ENCODE results near the gene WDR44. TPM values are rescaled to one million over a fixed set of nuclear protein-coding genes. Genes with fewer than 3 reads are reported as not detected.

Gene WDR44
- total RNA-seq, 1 donor from 2014 or later, result 16.7 TPM

DNA sequence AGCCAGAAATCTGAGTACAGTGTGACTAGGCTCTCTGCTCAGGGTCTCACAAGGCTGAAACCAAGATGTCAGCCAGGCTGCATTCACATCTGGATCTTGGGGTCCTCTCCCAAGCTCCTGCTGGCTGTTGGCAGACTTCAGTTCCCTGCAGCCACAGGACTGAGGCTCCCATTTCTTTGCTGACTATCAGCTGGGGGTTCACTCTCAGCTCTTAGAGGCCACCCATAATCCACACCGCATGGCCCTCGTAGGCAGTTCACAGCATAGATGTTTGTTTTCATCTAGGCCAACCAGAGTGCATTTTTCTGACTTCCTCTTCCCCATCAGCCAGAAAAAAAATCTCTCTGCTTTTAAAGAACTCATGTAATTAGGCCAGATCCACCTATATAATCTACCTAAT is 8.2 kb upstream of the WDR44 start:
- Histone ChIP-seq H3K4me1 (no peaks in the 10 kb centered on the region), H3K36me3 (no peaks in the 10 kb centered on the region), H3K27ac (no peak overlapping the region), H3K27me3 (ENCODE audit: low read depth) (no peaks in the 10 kb centered on the region), H3K9me3 (no peaks in the 10 kb centered on the region), H3K4me3 (no peak overlapping the region)
- DNase-seq (no peak), ATAC-seq (no peak)
- intact Hi-C loops (cut with DNase I), result no loop called here
- TF ChIP-seq, protein P1, sequence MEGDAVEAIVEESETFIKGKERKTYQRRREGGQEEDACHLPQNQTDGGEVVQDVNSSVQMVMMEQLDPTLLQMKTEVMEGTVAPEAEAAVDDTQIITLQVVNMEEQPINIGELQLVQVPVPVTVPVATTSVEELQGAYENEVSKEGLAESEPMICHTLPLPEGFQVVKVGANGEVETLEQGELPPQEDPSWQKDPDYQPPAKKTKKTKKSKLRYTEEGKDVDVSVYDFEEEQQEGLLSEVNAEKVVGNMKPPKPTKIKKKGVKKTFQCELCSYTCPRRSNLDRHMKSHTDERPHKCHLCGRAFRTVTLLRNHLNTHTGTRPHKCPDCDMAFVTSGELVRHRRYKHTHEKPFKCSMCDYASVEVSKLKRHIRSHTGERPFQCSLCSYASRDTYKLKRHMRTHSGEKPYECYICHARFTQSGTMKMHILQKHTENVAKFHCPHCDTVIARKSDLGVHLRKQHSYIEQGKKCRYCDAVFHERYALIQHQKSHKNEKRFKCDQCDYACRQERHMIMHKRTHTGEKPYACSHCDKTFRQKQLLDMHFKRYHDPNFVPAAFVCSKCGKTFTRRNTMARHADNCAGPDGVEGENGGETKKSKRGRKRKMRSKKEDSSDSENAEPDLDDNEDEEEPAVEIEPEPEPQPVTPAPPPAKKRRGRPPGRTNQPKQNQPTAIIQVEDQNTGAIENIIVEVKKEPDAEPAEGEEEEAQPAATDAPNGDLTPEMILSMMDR (IDR thresholded peaks at IDR 0.05), result no peak

GRCh38 chrX:118338930-118339329 is 7.0 kb upstream of the WDR44 start:
- no peak for ATAC-seq
- intact Hi-C loops (cut with DNase I), result no loop called here

DNA sequence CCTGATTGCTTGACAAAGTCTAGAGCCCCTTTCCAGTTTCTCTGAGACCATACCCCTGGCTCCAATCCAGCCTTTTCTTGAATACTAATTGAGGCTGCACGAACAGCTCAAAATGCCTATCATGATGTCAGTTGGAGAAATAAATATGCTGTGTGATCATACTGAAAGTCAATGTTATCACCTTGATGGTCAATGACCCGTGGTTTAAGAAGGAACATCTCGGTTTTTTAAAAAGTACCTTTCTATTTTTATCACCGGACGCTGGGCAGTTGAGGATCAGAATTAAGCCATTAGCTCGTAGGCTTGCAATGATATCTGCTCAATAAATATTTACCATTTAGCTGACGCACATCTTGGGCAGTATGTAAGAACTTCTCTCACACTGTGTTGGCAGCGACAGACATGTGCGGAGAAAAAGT is 852 bp upstream of the WDR44 start:
- ATAC-seq, result peak in 1 of 2 donors; percentile 41
- no peaks in the 10 kb centered on the region for H3K27me3 ChIP-seq (ENCODE audit: low read depth)
- DNase-seq, result no peak

More at GRCh38 chrX:118338930-118339329, 7.0 kb upstream of the WDR44 start:
- H3K4me1 ChIP-seq, result no peaks in the 10 kb centered on the region
- H3K4me3 ChIP-seq, result no peak overlapping the region
- H3K27me3 ChIP-seq (ENCODE audit: low read depth), result no peaks in the 10 kb centered on the region
- TF ChIP-seq, protein P1 (IDR thresholded peaks at IDR 0.05), result no peak
- H3K9me3 ChIP-seq, result no peaks in the 10 kb centered on the region
- H3K27ac ChIP-seq, result no peak overlapping the region
- H3K36me3 ChIP-seq, result no peaks in the 10 kb centered on the region
- DNase-seq, result no peak

GRCh38 chrX:118346258-118347094 is 570 bp downstream of the WDR44 start:
- peak; percentile 57 to 61 for ATAC-seq
- peak; percentile 65 for DNase-seq
- TF ChIP-seq, protein P1 (IDR thresholded peaks at IDR 0.05), result peak; percentile 8
- Histone ChIP-seq H3K4me3 (peak overlapping the region; percentile 71), H3K9me3 (no peaks in the 10 kb centered on the region), H3K4me1 (peaks cover 29% of the 10 kb centered on the region), H3K27ac (peak overlapping the region; percentile 90), H3K36me3 (no peaks in the 10 kb centered on the region), H3K27me3 (ENCODE audit: low read depth) (no peaks in the 10 kb centered on the region)
- intact Hi-C loops (cut with DNase I), result no loop called here

More for the DNA sequence above, 852 bp upstream of the WDR44 start:
- peak overlapping the region; percentile 90 for H3K27ac ChIP-seq
- H3K9me3 ChIP-seq, result no peaks in the 10 kb centered on the region
- TF ChIP-seq, protein P1 (IDR thresholded peaks at IDR 0.05), result no peak
- H3K36me3 ChIP-seq, result no peaks in the 10 kb centered on the region
- intact Hi-C loops (cut with DNase I), result no loop called here
- H3K4me3 ChIP-seq, result peak overlapping the region; percentile 71
- H3K4me1 ChIP-seq, result peaks cover 17% of the 10 kb centered on the region

- H3K4me1 ChIP-seq, result peaks cover 29% of the 10 kb centered on the region
- no peaks in the 10 kb centered on the region for H3K27me3 ChIP-seq (ENCODE audit: low read depth)
- intact Hi-C loops (cut with DNase I), result no loop called here
- TF ChIP-seq, protein P1 (IDR thresholded peaks at IDR 0.05), result no peak
- no peaks in the 10 kb centered on the region for H3K36me3 ChIP-seq
- H3K9me3 ChIP-seq, result no peaks in the 10 kb centered on the region
- H3K4me3 ChIP-seq, result peak overlapping the region; percentile 71
- DNase-seq (no peak), ATAC-seq (peak in 1 of 2 donors; percentile 23)
- H3K27ac ChIP-seq, result peak overlapping the region; percentile 90
Observed at GRCh38 chrX:118347131-118347530, 1.2 kb downstream of the WDR44 start.

Data from lower lobe of right lung (tissue), 2 donors.